GM19043 (cell line): Measurements from ENCODE around the gene FRY.

ENCODE experiments used
- ATAC-seq: cut with Tn5 transposase; IDR thresholded peaks from one replicate; pipeline ENCODE4 v1.9.1; 2021; ENCODE audit warnings: low read depth; ENCODE audit not compliant: unreplicated experiment

Gene FRY

GRCh38 chr13:32125221-32125689 lies 93.7 kb downstream of the FRY start:
- no peak for ATAC-seq

DNA sequence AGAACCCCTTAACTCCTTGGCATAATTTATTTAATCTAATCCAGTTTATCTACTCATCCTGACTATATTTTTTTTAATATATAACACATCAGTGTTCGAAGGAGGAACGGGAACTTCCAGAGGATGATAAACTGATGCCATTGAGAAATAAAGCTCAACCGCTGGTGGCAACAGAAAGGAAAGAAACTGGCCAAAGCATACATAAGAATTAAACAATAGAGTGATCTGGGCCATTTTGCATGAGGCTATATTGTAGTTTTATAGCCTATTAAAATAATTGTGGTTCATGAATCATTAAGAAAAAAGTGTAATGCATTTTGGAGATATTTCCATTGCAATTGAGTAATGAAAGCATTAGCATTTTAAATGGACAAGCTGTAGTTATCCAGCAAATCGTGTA lies 94.2 kb downstream of the FRY start:
- no peak for ATAC-seq

- no peak for ATAC-seq
Measured at GRCh38 chr13:32126278-32126677, 94.7 kb downstream of the FRY start.

- no peak for ATAC-seq
Measured at GRCh38 chr13:32126756-32127155, 95.2 kb downstream of the FRY start.

DNA sequence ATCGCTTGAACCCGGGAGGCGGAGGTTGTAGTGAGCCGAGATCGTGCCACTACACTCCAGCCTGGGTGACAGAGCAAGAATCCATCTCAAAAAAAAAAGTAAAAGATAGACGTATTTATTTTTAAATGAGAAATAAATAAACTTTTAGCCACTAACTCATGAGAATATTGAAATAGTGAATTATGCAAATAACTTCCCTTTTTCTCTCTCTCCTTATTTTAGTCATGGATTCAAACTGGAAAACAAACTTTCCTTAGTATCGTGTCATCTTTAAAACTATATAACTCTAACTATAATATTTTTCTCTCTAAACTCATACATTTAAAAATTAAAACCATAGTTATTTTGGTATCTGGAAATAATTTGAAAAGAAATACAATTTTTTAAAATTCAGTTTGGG lies 96.1 kb downstream of the FRY start:
- ATAC-seq = no peak

- ATAC-seq = no peak
Measured at GRCh38 chr13:32134241-32135055, 102.9 kb downstream of the FRY start.

DNA sequence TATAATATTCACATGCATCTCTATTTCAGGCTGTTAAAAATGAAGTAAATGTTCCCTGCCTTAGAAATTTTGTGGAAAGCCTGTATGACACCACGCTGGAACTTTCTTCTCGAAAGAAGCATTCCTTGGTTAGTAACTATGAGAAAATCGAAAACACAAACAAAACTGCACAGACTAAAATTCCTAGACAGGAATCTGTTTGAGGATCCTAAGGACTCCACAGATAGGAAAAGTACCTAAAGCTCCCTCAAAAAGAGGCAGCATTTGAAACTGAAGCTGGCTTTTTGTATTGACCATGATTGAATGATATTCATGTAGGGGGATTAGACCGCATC lies 103.4 kb downstream of the FRY start:
- no peak for ATAC-seq

- no peak for ATAC-seq
Measured at GRCh38 chr13:32135655-32136054, 104.1 kb downstream of the FRY start.

GRCh38 chr13:32136061-32136460 lies 104.5 kb downstream of the FRY start:
- ATAC-seq = no peak

- ATAC-seq = no peak
Measured at GRCh38 chr13:32136716-32137115, 105.1 kb downstream of the FRY start.

GRCh38 chr13:32139251-32139650 lies 107.7 kb downstream of the FRY start:
- no peak for ATAC-seq

GRCh38 chr13:32140109-32140508 lies 108.5 kb downstream of the FRY start:
- no peak for ATAC-seq

GRCh38 chr13:32141462-32141861 lies 109.9 kb downstream of the FRY start:
- no peak for ATAC-seq

DNA sequence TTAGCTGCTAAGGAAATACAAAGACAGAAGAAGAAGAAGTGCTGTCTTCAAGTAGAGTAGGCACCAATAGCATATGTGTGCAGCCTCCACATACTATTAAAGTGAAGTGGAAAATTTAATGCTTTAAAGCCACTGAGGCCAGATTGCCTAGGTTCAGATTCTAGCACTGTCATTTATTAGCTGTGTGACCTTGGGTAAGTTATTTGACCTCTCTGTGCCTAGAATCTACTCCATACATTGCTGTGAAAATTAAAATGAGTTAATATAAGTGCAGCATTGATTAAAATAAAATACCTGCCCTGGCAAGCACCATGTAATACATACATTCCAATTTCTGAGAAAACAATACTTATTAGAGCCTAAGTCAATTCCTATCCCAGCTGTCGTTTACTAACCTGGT lies 110.5 kb downstream of the FRY start:
- no peak for ATAC-seq

DNA sequence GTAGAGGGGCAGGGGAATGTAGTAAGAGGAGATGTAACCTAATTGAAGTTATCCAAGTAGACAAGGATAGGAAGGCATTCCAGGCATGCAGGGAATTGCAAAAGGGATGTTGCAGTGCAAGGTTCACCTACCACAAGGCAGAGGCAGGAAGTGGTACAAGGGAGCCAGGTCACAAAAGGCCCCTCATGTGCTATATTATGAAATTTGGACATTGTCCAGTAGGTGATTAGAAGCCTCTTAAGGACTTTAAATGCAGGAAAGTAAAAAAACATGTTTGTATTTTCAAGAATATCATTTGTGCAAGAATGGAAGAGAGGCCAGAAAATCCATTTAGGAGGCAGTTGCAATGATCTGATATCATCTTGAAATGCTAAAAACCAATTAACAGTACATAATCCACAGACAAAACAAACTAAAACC lies 111.4 kb downstream of the FRY start:
- ATAC-seq = no peak

DNA sequence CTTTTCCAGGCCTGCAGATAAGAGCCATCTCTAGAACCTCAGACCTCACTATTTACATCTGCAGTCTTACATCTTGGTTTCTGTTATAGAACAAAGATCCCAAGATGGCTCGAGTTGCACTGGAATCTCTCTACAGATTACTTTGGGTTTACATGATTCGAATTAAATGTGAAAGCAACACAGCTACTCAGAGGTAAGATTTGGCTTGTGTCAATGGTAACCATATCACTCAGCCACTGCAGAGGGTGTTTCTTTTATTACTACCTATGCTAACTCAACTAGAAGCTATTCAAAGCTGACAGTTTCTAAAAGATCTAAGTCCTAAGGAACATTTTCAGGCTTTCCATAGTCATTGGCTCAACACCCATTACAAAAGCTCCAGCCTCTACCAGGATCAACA lies 115.6 kb downstream of the FRY start:
- no peak for ATAC-seq

DNA sequence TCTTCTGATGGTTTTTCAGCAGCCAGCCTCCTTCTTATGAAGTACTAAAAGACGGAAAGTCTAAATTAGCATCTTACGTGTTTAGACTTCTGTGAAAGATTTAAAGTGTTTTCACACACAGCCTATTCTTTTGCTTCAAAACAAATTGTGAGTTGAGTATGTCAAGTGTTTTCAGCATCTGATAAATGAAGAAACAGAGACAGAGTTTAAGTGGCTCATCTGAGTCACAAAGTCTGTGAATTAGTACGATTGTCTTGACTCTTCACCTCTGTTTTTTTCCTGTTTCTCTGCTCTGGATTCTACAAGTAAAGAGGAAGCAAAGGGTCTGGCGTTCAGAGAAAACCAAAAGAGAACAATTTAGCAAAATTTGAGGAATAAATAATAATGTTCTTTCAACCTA lies 116.4 kb downstream of the FRY start:
- no peak for ATAC-seq

- ATAC-seq = no peak
Measured at GRCh38 chr13:32150239-32150638, 118.7 kb downstream of the FRY start.

DNA sequence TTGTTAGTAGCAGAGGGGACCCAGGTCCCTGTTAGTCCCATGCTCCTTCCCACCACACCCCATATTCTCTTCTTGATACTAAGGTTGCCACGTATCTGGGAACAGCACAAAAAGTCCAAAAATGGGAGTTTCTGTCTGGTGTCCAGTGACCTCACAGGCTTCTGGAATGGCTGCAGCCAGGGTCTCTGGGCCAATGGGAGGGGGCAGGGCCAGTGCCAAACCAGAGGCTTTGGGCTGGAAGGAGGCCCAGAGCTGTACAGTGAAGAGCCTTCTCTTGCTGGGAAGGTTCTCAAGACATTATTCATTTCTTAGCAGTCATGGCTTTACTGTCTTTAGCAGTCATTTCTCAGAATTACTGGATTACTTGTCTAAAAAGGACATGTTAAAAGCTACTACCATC lies 119.2 kb downstream of the FRY start:
- no peak for ATAC-seq

DNA sequence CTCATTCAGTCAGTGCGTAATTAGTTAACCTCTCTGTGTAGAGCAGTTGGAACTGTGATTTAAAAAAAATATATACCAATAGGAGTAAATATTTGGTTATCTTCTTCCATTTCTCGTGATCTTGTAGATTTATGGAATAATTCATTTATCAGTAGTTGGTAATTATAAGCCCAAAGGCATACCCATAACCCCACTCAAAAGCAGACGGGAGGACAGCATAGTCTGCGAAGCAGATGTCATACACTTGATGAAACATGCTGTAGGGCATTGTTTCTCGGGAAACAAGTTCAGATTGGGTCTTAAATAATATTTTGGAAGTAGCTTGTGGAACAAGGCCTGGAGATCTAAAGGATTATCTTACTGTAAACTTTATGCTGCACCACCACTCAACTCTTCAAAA lies 119.7 kb downstream of the FRY start:
- no peak for ATAC-seq

DNA sequence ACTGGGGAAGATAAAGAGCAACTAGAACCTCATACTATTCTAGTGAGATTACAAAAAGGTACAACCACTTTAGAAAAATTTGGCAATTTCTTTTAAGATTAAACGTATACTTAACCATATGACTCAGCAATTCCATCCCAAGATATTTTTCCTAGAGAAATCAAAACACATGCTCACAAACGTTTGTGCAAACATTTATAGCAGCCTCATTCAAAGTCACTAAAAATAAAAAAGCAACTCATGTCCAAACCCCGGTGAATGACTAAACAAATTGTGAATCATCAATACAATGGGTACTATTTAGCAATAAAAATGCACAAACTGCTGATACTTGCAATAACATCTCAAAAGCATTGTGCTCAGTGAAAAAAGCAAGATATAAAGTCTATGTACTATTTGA lies 121.5 kb downstream of the FRY start:
- no peak for ATAC-seq

GRCh38 chr13:32159137-32159869 lies 127.7 kb downstream of the FRY start:
- no peak for ATAC-seq
